Caco-2 (cell line): ENCODE results near the gene PER2. TPM values are rescaled to one million over a fixed set of nuclear protein-coding genes. Genes with fewer than 3 reads are reported as not detected.

Experiments used
- BruUV-seq: library from RNA; stranded (reverse); fragments of 400-500 nt; replicated peaks from 2 replicates; lab custom pipeline; 2021; lab: Mats Ljungman, UMichigan
- CTCF ChIA-PET: fragments of 300-600 bp; sonication (Branson Sonifier 250); formaldehyde crosslinking; loops from one replicate; lab custom pipeline; 2022; ENCODE audit warnings: antibody characterized with exemption; lab: Charles Lee
- POLR2A ChIA-PET: fragments of 300-600 bp; sonication (Branson Sonifier 250); formaldehyde crosslinking; loops from one replicate; lab custom pipeline; 2022; ENCODE audit warnings: antibody characterized with exemption; lab: Charles Lee
- DNase-seq, 2 experiments: peaks; one replicate each; pipeline versions ENCODE4 v3.0.0 to v3.0.0-alpha.2; 2020 to 2022
- H3K27me3 ChIP-seq: replicated peaks from 2 replicates; pipeline ENCODE4 v1.6.0; 2011; ENCODE audit warnings: low read length; ENCODE audit not compliant: control insufficient read depth, insufficient read depth
- H3K36me3 ChIP-seq: 2 replicates; pipeline ENCODE4 v1.5.1; 2011; ENCODE audit warnings: low read length; ENCODE audit not compliant: control insufficient read depth, insufficient read depth
- H3K4me1 ChIP-seq: fragments of 250-450 bp; sonication (Bioruptor Pico); 2 replicates; pipeline ENCODE4 v1.5.1; 2020; ENCODE audit warnings: mild to moderate bottlenecking
- H3K4me3 ChIP-seq: 2 replicates; pipeline ENCODE4 v1.5.1; 2011; ENCODE audit warnings: low read depth, mild to moderate bottlenecking, control low read depth, low read length
- H3K9me3 ChIP-seq: fragments of 250-450 bp; sonication (Bioruptor Pico); 2 replicates; pipeline ENCODE4 v1.5.1; 2020; ENCODE audit warnings: mild to moderate bottlenecking, moderate library complexity
- H3K27ac Mint-ChIP-seq: one replicate; pipeline ENCODE4 v1.8.0; 2022; ENCODE audit warnings: mixed read lengths; ENCODE audit not compliant: unreplicated experiment
- H3K27me3 Mint-ChIP-seq: one replicate; pipeline ENCODE4 v1.8.0; 2022; ENCODE audit warnings: mixed read lengths; ENCODE audit not compliant: insufficient read depth, unreplicated experiment
- H3K36me3 Mint-ChIP-seq: one replicate; pipeline ENCODE4 v1.8.0; 2022; ENCODE audit warnings: mild to moderate bottlenecking, mixed read lengths; ENCODE audit not compliant: insufficient read depth, unreplicated experiment
- H3K4me1 Mint-ChIP-seq: one replicate; pipeline ENCODE4 v1.8.0; 2022; ENCODE audit warnings: low read depth, mixed read lengths; ENCODE audit not compliant: unreplicated experiment
- H3K4me3 Mint-ChIP-seq: one replicate; pipeline ENCODE4 v1.8.0; 2022; ENCODE audit warnings: mild to moderate bottlenecking, moderate library complexity, mixed read lengths; ENCODE audit not compliant: unreplicated experiment
- H3K9me3 Mint-ChIP-seq: one replicate; pipeline ENCODE4 v1.8.0; 2022; ENCODE audit warnings: mixed read lengths; ENCODE audit not compliant: unreplicated experiment
- CTCF ChIP-seq, 2 experiments: fragments of 200-600 bp in 1 of 2; IDR thresholded peaks; 1 replicate in 1 of 2; 2 replicates in 1 of 2; pipeline versions ENCODE4 v1.5.1 to v1.8.0; 2011 to 2022; ENCODE audit warnings: antibody characterized with exemption in 1 of 2, control low read depth in 1 of 2, inconsistent platforms in 1 of 2, low read depth in 1 of 2, low read length in 1 of 2, mild to moderate bottlenecking in 1 of 2, moderate library complexity in 1 of 2; ENCODE audit not compliant: insufficient read depth in 1 of 2, severe bottlenecking in 1 of 2, unreplicated experiment in 1 of 2
- intact Hi-C: fragments of 100-400 bp; cut with micrococcal nuclease; formaldehyde crosslinking; loops from one replicate; pipeline ENCODE4 v1.10.0; 2022; ENCODE audit not compliant: unreplicated experiment
- total RNA-seq: library from RNA; stranded (reverse); gene quantifications from 2 replicates; pipeline ENCODE4 v1.2.3, GENCODE V29; 2022

The PER2 gene
- total RNA-seq, 1 experiment from 2014 or later: 12.2 TPM

- H3K9me3 ChIP-seq: no peaks in the 10 kb centered on the region
- ChIA-PET CTCF (no interaction called here), POLR2A (no interaction called here)
- intact Hi-C loops: loop anchor here (1.0 kb wide), 1 partner anchor 15 kb away; no protein-coding TSS in a partner anchor
- Mint-ChIP-seq H3K27ac (no peak overlapping the region), H3K36me3 (peaks cover 14% of the 10 kb centered on the region), H3K27me3 (no peaks in the 10 kb centered on the region), H3K4me3 (no peak overlapping the region), H3K9me3 (no peaks in the 10 kb centered on the region), H3K4me1 (peaks cover 23% of the 10 kb centered on the region)
- no TSS peak for BruUV-seq
- peaks cover 45% of the 10 kb centered on the region for H3K4me1 ChIP-seq
- no peaks in the 10 kb centered on the region for H3K27me3 ChIP-seq
- no peak overlapping the region for H3K4me3 ChIP-seq
- TF ChIP-seq CTCF (IDR thresholded peaks at IDR 0.05; ENCODE audit: insufficient read depth in 1 of 2, low read depth in 1 of 2, low read length in 1 of 2, severe bottlenecking in 1 of 2, unreplicated experiment in 1 of 2): no peak
- H3K36me3 ChIP-seq: no peaks in the 10 kb centered on the region; the same call in 1 of the 2 replicates
- DNase-seq: no peak
These were observed 17.8 kb downstream of the PER2 start for GRCh38 chr2:238270606-238271005.

DNA sequence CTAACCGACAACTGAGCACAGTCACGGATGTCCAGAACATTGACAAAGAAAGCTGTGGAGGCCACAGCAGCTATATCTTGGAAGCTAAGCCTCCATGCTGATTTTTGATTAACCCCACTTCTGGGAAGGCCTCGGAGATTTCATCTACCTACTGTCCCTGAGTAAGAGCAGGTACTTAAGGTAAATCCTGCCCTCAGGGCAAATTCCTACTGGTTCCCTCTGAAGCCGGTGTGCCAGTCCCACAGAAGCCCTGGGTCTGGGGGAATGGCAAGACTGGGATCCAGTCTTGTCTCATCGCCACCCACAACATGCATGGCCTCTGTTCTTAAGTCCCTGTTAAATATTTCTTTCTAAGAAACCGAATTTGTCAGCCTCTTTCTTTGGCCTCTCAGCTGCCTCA, 18.7 kb downstream of the PER2 start:
- intact Hi-C loops: no loop called here
- Histone ChIP-seq H3K36me3 (no peaks in the 10 kb centered on the region; the same call in 1 of the 2 replicates), H3K27me3 (no peaks in the 10 kb centered on the region), H3K4me3 (no peak overlapping the region), H3K9me3 (no peaks in the 10 kb centered on the region), H3K4me1 (peaks cover 42% of the 10 kb centered on the region)
- Mint-ChIP-seq H3K4me3 (no peak overlapping the region), H3K27ac (peak overlapping the region; percentile 53), H3K36me3 (peaks cover 14% of the 10 kb centered on the region), H3K9me3 (no peaks in the 10 kb centered on the region), H3K27me3 (no peaks in the 10 kb centered on the region), H3K4me1 (peaks cover 23% of the 10 kb centered on the region)
- CTCF ChIA-PET: no interaction called here
- BruUV-seq: no TSS peak
- POLR2A ChIA-PET: no interaction called here
- no peak for TF ChIP-seq CTCF (IDR thresholded peaks at IDR 0.05; ENCODE audit: insufficient read depth in 1 of 2, low read depth in 1 of 2, low read length in 1 of 2, severe bottlenecking in 1 of 2, unreplicated experiment in 1 of 2)
- no peak for DNase-seq

- no peak for TF ChIP-seq CTCF (IDR thresholded peaks at IDR 0.05; ENCODE audit: insufficient read depth in 1 of 2, low read depth in 1 of 2, low read length in 1 of 2, severe bottlenecking in 1 of 2, unreplicated experiment in 1 of 2)
- H3K36me3 ChIP-seq: no peaks in the 10 kb centered on the region; the same call in 1 of the 2 replicates
- no peaks in the 10 kb centered on the region for H3K27me3 ChIP-seq
- intact Hi-C loops: no loop called here
- no peaks in the 10 kb centered on the region for H3K9me3 Mint-ChIP-seq
- no peaks in the 10 kb centered on the region for H3K27me3 Mint-ChIP-seq
- H3K4me1 ChIP-seq: peaks cover 29% of the 10 kb centered on the region
- DNase-seq: no peak
- H3K9me3 ChIP-seq: no peaks in the 10 kb centered on the region
- no TSS peak for BruUV-seq
- POLR2A ChIA-PET: no interaction called here
- no peak overlapping the region for H3K4me3 Mint-ChIP-seq
- CTCF ChIA-PET: no interaction called here
- no peak overlapping the region for H3K4me3 ChIP-seq
- peaks cover 21% of the 10 kb centered on the region for H3K4me1 Mint-ChIP-seq
- H3K36me3 Mint-ChIP-seq: peaks cover 14% of the 10 kb centered on the region
- no peak overlapping the region for H3K27ac Mint-ChIP-seq
These were observed 20.3 kb downstream of the PER2 start for GRCh38 chr2:238267884-238268680.
